Smooth muscle cell (in vitro differentiated cells): ENCODE data around the gene EXOC4. TPM values are rescaled to one million over a fixed set of nuclear protein-coding genes. Genes with fewer than 3 reads are reported as not detected.
"Not testable (repeated sequence)": the region's sequence is repeated elsewhere in the genome, so short reads cannot be mapped to it uniquely, and the experiment has no call there.

Experiments used
- DNase-seq: peaks from one replicate; lab custom pipeline; 2025; ENCODE audit not compliant: unreplicated experiment; lab: John Stamatoyannopoulos, UW
- H2AFZ ChIP-seq: fragments of 200-600 bp; sonication (generic); 2 replicates; pipeline ENCODE4 v1.6.0; 2016; ENCODE audit warnings: antibody characterized with exemption, low read depth, mild to moderate bottlenecking
- H3F3A ChIP-seq: fragments of 200-600 bp; sonication (generic); 2 replicates; pipeline ENCODE4 v1.6.0; 2017; ENCODE audit warnings: antibody characterized with exemption, low read depth
- H3K27ac ChIP-seq: fragments of 200-600 bp; sonication (generic); 2 replicates; pipeline ENCODE4 v1.5.1; 2016; ENCODE audit warnings: low read depth, mild to moderate bottlenecking
- H3K27me3 ChIP-seq: fragments of 200-600 bp; sonication (generic); 2 replicates; pipeline ENCODE4 v1.6.1; 2016; ENCODE audit warnings: low read depth, mild to moderate bottlenecking
- H3K36me3 ChIP-seq: fragments of 200-600 bp; sonication (generic); 2 replicates; pipeline ENCODE4 v1.5.1; 2016; ENCODE audit warnings: low read depth
- H3K4me1 ChIP-seq: fragments of 200-600 bp; sonication (generic); 2 replicates; pipeline ENCODE4 v1.5.1; 2016; ENCODE audit warnings: low read depth
- H3K4me2 ChIP-seq: fragments of 200-600 bp; sonication (generic); 2 replicates; pipeline ENCODE4 v1.6.0; 2016; ENCODE audit warnings: mild to moderate bottlenecking
- H3K4me3 ChIP-seq: fragments of 200-600 bp; sonication (generic); 2 replicates; pipeline ENCODE4 v1.5.1; 2016; ENCODE audit warnings: mild to moderate bottlenecking
- H3K79me2 ChIP-seq: fragments of 200-600 bp; sonication (generic); 2 replicates; pipeline ENCODE4 v1.6.0; 2016; ENCODE audit warnings: low read depth, mild to moderate bottlenecking
- H3K9ac ChIP-seq: fragments of 200-600 bp; sonication (generic); 2 replicates; pipeline ENCODE4 v1.6.0; 2016; ENCODE audit warnings: low read depth
- H3K9me3 ChIP-seq: fragments of 200-600 bp; sonication (generic); replicated peaks from 2 replicates; pipeline ENCODE4 v1.5.1; 2016; ENCODE audit warnings: low read depth
- H4K20me1 ChIP-seq: fragments of 200-600 bp; sonication (generic); 2 replicates; pipeline ENCODE4 v1.6.0; 2016; ENCODE audit warnings: low read depth
- CTCF ChIP-seq: fragments of 200-600 bp; sonication (generic); IDR thresholded peaks from 2 replicates; pipeline ENCODE4 v1.5.1; 2017; ENCODE audit warnings: borderline replicate concordance, mild to moderate bottlenecking, antibody characterized with exemption; ENCODE audit not compliant: insufficient read depth, poor library complexity, severe bottlenecking
- WGBS: methylation state at CpG from one replicate; pipeline ENCODE4 v1.1.7; 2016; ENCODE audit warnings: low lambda C conversion rate; 5-methylcytosine and 5-hydroxymethylcytosine counted together
- polyA plus RNA-seq: library from polyadenylated mRNA; unstranded; fragments of >200 nt; fragmentation: Nextera tagmentation; extraction: Ambion mirVana; gene quantifications from 2 replicates; pipeline ENCODE4 v1.2.1, GENCODE V29; 2016
- total RNA-seq: library from RNA; depleted of rRNA; stranded (reverse); fragments of >200 nt; gene quantifications from 2 replicates; pipeline ENCODE4 v1.2.3, GENCODE V29; 2014

EXOC4 gene
- total and polyA plus RNA-seq, 2 experiments from 2014 or later = 21.5 to 47.1 TPM

- DNase-seq = no peak
- WGBS = 95% methylated on average over 1 of the region's 1 CpG
These were observed 382.7 kb downstream of the EXOC4 start for GRCh38 chr7:133635541-133635940.

GRCh38 chr7:133638857-133639256 lies 386.0 kb downstream of the EXOC4 start:
- H4K20me1 ChIP-seq = no peaks in the 10 kb centered on the region
- H3K9me3 ChIP-seq = no peaks in the 10 kb centered on the region
- 95% methylated on average over 5 of the region's 5 CpGs for WGBS
- no peak overlapping the region for H3K9ac ChIP-seq
- no peaks in the 10 kb centered on the region for H3K27me3 ChIP-seq
- H3K4me1 ChIP-seq = no peaks in the 10 kb centered on the region
- no peak overlapping the region for H2AFZ ChIP-seq
- no peak overlapping the region for H3K27ac ChIP-seq
- no peak overlapping the region for H3K4me3 ChIP-seq
- no peak for TF ChIP-seq CTCF
- no peaks in the 10 kb centered on the region for H3K36me3 ChIP-seq
- no peak for DNase-seq
- H3K79me2 ChIP-seq = no peaks in the 10 kb centered on the region
- no peaks in the 10 kb centered on the region for H3F3A ChIP-seq
- H3K4me2 ChIP-seq = no peak overlapping the region

More at GRCh38 chr7:133635541-133635940, 382.7 kb downstream of the EXOC4 start:
- H3K9me3 ChIP-seq = no peaks in the 10 kb centered on the region
- no peaks in the 10 kb centered on the region for H4K20me1 ChIP-seq
- no peak for TF ChIP-seq CTCF
- H3K27me3 ChIP-seq = no peaks in the 10 kb centered on the region
- H3K9ac ChIP-seq = no peak overlapping the region
- no peaks in the 10 kb centered on the region for H3K79me2 ChIP-seq
- H3K4me3 ChIP-seq = no peak overlapping the region
- no peak overlapping the region for H2AFZ ChIP-seq
- peaks cover 6% of the 10 kb centered on the region for H3K36me3 ChIP-seq
- no peak overlapping the region for H3K27ac ChIP-seq
- H3K4me1 ChIP-seq = no peaks in the 10 kb centered on the region
- H3K4me2 ChIP-seq = no peak overlapping the region
- no peaks in the 10 kb centered on the region for H3F3A ChIP-seq

GRCh38 chr7:133641436-133641835 lies 388.6 kb downstream of the EXOC4 start:
- no peak overlapping the region for H3K9ac ChIP-seq
- H3F3A ChIP-seq = no peaks in the 10 kb centered on the region
- WGBS = 99% methylated on average over 2 of the region's 2 CpGs
- TF ChIP-seq CTCF = no peak
- no peak overlapping the region for H3K4me2 ChIP-seq
- H2AFZ ChIP-seq = no peak overlapping the region
- H3K9me3 ChIP-seq = no peaks in the 10 kb centered on the region
- H4K20me1 ChIP-seq = no peaks in the 10 kb centered on the region
- no peaks in the 10 kb centered on the region for H3K36me3 ChIP-seq
- DNase-seq = no peak
- no peaks in the 10 kb centered on the region for H3K4me1 ChIP-seq
- H3K4me3 ChIP-seq = no peak overlapping the region
- no peak overlapping the region for H3K27ac ChIP-seq
- H3K79me2 ChIP-seq = no peaks in the 10 kb centered on the region
- no peaks in the 10 kb centered on the region for H3K27me3 ChIP-seq

- Histone ChIP-seq H4K20me1 (no peaks in the 10 kb centered on the region), H3K4me2 (no peak overlapping the region), H3K27me3 (no peaks in the 10 kb centered on the region), H2AFZ (no peak overlapping the region), H3K4me1 (no peaks in the 10 kb centered on the region), H3K9me3 (no peaks in the 10 kb centered on the region), H3F3A (no peaks in the 10 kb centered on the region), H3K9ac (no peak overlapping the region), H3K27ac (no peak overlapping the region), H3K36me3 (no peaks in the 10 kb centered on the region), H3K79me2 (no peaks in the 10 kb centered on the region), H3K4me3 (no peak overlapping the region)
- no peak for TF ChIP-seq CTCF
- 95% methylated on average over 2 of the region's 2 CpGs for WGBS
- DNase-seq = no peak
These were observed 390.0 kb downstream of the EXOC4 start for GRCh38 chr7:133642907-133643306.

- not testable (repeated sequence) for H3K79me2 ChIP-seq, H3K9me3 ChIP-seq, DNase-seq, H3K27me3 ChIP-seq, H3K9ac ChIP-seq, H2AFZ ChIP-seq, H3F3A ChIP-seq, H3K36me3 ChIP-seq, H3K4me2 ChIP-seq, H3K4me1 ChIP-seq, H4K20me1 ChIP-seq, H3K27ac ChIP-seq, H3K4me3 ChIP-seq
- 97% methylated on average over 5 of the region's 5 CpGs for WGBS
These were observed 390.8 kb downstream of the EXOC4 start for GRCh38 chr7:133643652-133644051.
